ENCODE measurements around the gene NDUFS8.

The NDUFS8 gene

GRCh38 chr11:67996622-67997474 lies 33.6 kb upstream of the NDUFS8 start:
- peaks cover 21 to 29% of the 10 kb centered on the region in 2 donors for H3K4me1 Mint-ChIP-seq (ENCODE audit: low read depth in 2 of 2)
- H3K9me3 Mint-ChIP-seq: no peaks in the 10 kb centered on the region
- peak overlapping the region in 1 of 2 donors; percentile 7 for H3K4me3 Mint-ChIP-seq
- peaks cover 3% of the 10 kb centered on the region for H3K36me3 Mint-ChIP-seq (ENCODE audit: insufficient read depth)
- ATAC-seq (replicated peaks): peak; percentile 51
- peak overlapping the region in 1 of 2 donors; percentile 31 for H3K27ac Mint-ChIP-seq
- no peak for DNase-seq
- H3K27me3 Mint-ChIP-seq: no peaks in the 10 kb centered on the region

- Mint-ChIP-seq H3K9me3 (no peaks in the 10 kb centered on the region), H3K36me3 (ENCODE audit: insufficient read depth) (peaks cover 3% of the 10 kb centered on the region), H3K4me1 (ENCODE audit: low read depth in 2 of 2) (peaks cover 23 to 30% of the 10 kb centered on the region in 2 donors), H3K27me3 (no peaks in the 10 kb centered on the region), H3K27ac (peak overlapping the region in 1 of 2 donors; percentile 4), H3K4me3 (peak overlapping the region in 1 of 2 donors; percentile 7)
- ATAC-seq (replicated peaks) (peak; percentile 22), DNase-seq (no peak)
These were observed 33.0 kb upstream of the NDUFS8 start for GRCh38 chr11:67997475-67997921.

GRCh38 chr11:67998150-67999045 lies 32.1 kb upstream of the NDUFS8 start:
- Mint-ChIP-seq H3K4me1 (ENCODE audit: low read depth in 2 of 2) (peaks cover 29 to 35% of the 10 kb centered on the region in 2 donors), H3K36me3 (ENCODE audit: insufficient read depth) (peaks cover 9% of the 10 kb centered on the region), H3K9me3 (no peaks in the 10 kb centered on the region), H3K27me3 (no peaks in the 10 kb centered on the region), H3K27ac (peak overlapping the region; percentile 71 to 89), H3K4me3 (peak overlapping the region; percentile 65 to 77)
- ATAC-seq (replicated peaks) (peak; percentile 74), DNase-seq (no peak)

GRCh38 chr11:67999201-67999629 lies 31.3 kb upstream of the NDUFS8 start:
- no peak for ATAC-seq (replicated peaks)
- DNase-seq: no peak
- peaks cover 28 to 33% of the 10 kb centered on the region in 2 donors for H3K4me1 Mint-ChIP-seq (ENCODE audit: low read depth in 2 of 2)
- H3K27ac Mint-ChIP-seq: peak overlapping the region in 1 of 2 donors; percentile 71
- peaks cover 12% of the 10 kb centered on the region for H3K36me3 Mint-ChIP-seq (ENCODE audit: insufficient read depth)
- H3K27me3 Mint-ChIP-seq: no peaks in the 10 kb centered on the region
- no peak overlapping the region for H3K4me3 Mint-ChIP-seq
- H3K9me3 Mint-ChIP-seq: no peaks in the 10 kb centered on the region

DNA sequence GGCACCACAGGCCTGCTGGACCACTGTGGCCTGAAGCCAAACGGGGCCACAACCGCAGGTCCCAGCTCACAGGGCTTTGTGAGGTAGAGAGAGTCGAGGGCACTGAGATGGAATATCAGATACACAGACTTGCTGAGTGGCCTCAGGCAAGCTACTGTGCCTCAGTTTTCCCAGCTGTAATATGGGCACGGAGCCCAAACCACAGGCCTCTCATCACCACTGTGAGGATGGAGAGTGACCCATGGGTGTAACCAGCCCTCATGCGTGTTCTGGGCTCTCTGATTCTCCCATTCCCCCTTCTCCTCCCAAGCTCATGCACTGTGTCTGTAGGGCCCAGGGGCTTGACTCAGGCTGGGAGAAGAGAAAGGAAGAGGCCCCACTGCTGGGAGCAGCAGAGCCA lies 30.8 kb upstream of the NDUFS8 start:
- no peak overlapping the region for H3K4me3 Mint-ChIP-seq
- no peaks in the 10 kb centered on the region for H3K9me3 Mint-ChIP-seq
- ATAC-seq (replicated peaks) (no peak), DNase-seq (no peak)
- no peak overlapping the region for H3K27ac Mint-ChIP-seq
- peaks cover 33 to 35% of the 10 kb centered on the region in 2 donors for H3K4me1 Mint-ChIP-seq (ENCODE audit: low read depth in 2 of 2)
- peaks cover 16% of the 10 kb centered on the region for H3K36me3 Mint-ChIP-seq (ENCODE audit: insufficient read depth)
- H3K27me3 Mint-ChIP-seq: no peaks in the 10 kb centered on the region

DNA sequence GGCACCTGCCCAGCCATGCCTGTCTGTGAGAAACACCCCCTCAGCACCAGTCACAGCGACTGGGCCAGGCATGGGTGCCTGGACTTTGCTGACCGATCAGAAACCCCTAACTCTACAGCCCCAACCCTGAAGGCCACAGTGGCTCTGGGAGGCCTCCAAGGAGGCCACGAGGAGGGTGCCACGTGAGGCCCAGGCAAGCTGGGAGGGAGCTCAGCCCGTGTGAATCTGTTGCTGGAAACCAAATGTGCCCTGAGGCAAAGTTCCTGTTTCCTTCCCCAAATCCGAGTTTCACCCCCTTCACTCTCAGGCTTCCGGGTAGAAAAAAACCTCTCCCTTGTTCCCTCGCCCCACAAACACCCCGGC lies 27.9 kb upstream of the NDUFS8 start:
- Mint-ChIP-seq H3K4me3 (peak overlapping the region; percentile 61 to 74), H3K36me3 (ENCODE audit: insufficient read depth) (peaks cover 16% of the 10 kb centered on the region), H3K9me3 (no peaks in the 10 kb centered on the region), H3K27ac (peak overlapping the region; percentile 46 to 65), H3K27me3 (no peaks in the 10 kb centered on the region), H3K4me1 (ENCODE audit: low read depth in 2 of 2) (peaks cover 27 to 29% of the 10 kb centered on the region in 2 donors)
- ATAC-seq (replicated peaks) (no peak), DNase-seq (no peak)

DNA sequence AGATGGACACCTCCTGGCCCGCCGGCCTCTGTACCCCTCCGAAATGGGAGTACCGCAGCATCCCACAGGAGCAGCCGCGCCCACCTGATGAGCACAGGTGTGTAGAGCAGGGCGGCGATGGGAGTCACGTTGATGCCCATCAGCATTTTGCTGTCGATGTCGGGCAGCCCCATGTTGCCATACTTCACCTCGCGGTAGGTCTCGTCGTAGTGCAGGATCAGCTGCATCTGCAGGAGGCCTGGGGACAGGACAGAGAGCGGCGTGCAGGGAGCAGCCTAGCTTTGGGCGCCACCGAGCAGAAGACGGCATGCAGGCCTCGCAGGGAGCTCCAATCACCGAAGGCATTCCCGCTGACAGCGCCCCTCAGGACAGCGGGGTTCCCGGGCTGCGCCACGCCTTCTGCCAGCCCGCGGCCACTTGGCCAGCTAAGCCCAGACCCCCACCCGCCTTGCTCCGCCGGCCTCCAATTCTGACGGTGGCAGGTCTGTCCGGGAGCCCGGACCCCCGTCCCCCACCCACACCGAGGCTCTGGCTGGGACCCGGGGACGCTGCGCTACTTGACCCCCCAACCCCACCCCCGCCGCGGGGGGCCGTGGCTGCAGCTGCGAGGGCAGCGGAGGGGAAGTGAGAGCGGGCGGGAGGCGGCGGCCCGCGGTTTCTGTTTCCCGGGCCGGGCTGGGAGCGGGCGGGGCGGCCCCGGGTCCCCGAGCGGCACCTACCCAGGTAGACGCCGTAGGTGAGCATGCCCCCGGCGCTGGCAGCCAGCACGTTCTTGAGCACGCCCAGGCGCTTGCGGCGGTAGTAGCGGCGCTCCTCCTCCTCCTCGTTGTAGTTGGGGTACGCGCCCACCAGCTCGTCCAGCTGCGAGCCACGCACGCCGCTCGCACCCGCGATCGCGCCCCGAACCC lies 27.3 kb upstream of the NDUFS8 start:
- DNase-seq (peak; percentile 49 to 59 (median 57)), ATAC-seq (replicated peaks) (peak; percentile 80)
- Mint-ChIP-seq H3K4me1 (ENCODE audit: low read depth in 2 of 2) (peaks cover 24 to 25% of the 10 kb centered on the region in 2 donors), H3K4me3 (peak overlapping the region; percentile 74 to 86), H3K9me3 (no peaks in the 10 kb centered on the region), H3K36me3 (ENCODE audit: insufficient read depth) (peaks cover 15% of the 10 kb centered on the region), H3K27ac (peak overlapping the region; percentile 46 to 65), H3K27me3 (no peaks in the 10 kb centered on the region)

DNA sequence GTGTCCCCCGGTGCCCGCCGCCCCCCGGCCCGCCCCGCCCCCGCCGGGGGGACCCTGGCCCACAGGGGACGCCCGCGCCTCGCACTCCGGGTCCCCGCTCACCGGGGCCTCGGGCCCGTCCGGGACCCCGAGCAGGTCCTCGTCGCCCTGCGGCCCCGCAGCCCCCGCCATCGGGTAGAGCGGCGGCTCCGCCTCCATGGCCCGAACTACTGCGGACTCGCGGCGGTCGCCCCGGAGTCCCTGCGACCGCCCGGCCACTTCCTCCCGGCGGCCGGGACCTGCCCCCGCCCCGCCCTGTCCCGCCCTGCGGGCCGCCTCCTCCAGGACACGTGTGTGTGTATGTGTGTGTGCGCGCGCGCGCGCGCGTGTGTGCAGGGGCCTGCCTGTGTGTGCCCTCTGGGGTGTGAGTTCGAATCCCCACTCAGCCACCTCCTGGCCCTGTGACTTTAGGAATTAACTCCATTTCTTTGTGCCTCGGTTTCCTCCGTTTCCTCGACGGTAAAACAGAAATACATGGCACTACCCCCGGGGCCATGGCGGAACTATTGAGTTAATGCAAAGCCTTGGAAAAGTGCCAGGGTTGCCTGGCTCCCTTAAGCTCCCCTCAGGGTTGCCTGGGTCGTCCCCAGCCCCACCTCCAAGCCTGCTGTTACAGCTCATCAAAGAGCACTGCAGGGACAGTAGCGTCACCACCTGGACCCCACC lies 26.5 kb upstream of the NDUFS8 start, which contains the start of gene UNC93B1:
TSS of gene UNC93B1 (minus strand) at position 252 of the 705 bp plus-strand sequence. CDS start at position 198, 54 bp downstream.
- no peaks in the 10 kb centered on the region for H3K27me3 Mint-ChIP-seq
- H3K36me3 Mint-ChIP-seq (ENCODE audit: insufficient read depth): peaks cover 13% of the 10 kb centered on the region
- H3K4me1 Mint-ChIP-seq (ENCODE audit: low read depth in 2 of 2): peaks cover 18 to 19% of the 10 kb centered on the region in 2 donors
- peak within 1 kb of the TSS; percentile 84 to 86 for H3K4me3 Mint-ChIP-seq
- DNase-seq (peak; percentile 67 to 71 (median 69)), ATAC-seq (replicated peaks) (peak; percentile 87)
- peak within 1 kb of the TSS; percentile 89 to 92 for H3K27ac Mint-ChIP-seq
- H3K9me3 Mint-ChIP-seq: no peaks in the 10 kb centered on the region

DNA sequence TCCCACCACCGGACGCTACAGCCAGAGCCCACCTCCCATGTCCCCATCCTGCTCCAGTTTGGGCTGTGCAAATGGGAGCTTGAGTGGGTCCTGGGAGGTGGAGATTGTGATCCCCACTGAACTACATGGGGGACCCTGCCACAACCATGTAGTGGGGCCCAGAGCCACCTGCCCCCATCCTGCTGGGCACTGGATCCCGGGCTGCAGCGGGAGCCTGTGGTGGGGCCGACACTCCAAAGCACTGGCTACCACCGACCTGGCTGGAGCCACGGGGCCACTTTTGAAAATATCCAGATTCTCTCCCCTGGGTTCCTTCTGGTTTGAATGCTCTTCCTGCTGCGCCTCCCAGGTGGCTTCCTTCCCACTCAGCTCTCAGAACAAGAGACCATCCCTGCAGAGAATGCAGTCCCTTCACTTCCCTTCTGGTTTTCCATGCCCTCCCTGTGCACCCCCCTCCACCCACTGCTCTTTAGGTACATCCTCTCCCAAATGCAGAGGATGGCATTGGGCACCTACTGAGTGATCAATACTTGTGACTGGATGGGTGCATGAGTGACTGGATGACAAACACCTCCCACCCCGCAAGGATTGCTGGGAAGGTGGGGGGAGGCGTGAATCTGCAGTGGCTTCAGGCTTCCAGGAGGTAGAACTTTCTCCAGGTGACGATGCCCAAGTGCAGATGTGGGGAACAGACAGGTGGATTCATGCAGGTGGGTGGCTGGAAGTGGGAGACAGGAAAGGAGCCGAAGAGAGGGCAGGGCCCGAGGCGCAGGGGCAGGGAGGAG lies 25.7 kb upstream of the NDUFS8 start:
- Mint-ChIP-seq H3K36me3 (ENCODE audit: insufficient read depth) (peaks cover 13% of the 10 kb centered on the region), H3K4me3 (peak overlapping the region; percentile 84 to 86), H3K9me3 (no peaks in the 10 kb centered on the region), H3K4me1 (ENCODE audit: low read depth in 2 of 2) (peaks cover 19 to 20% of the 10 kb centered on the region in 2 donors), H3K27me3 (no peaks in the 10 kb centered on the region), H3K27ac (peak overlapping the region; percentile 89 to 92)
- ATAC-seq (replicated peaks) (no peak), DNase-seq (no peak)

GRCh38 chr11:68006606-68007166 lies 23.8 kb upstream of the NDUFS8 start:
- Mint-ChIP-seq H3K9me3 (no peaks in the 10 kb centered on the region), H3K4me3 (no peak overlapping the region), H3K4me1 (ENCODE audit: low read depth in 2 of 2) (peaks cover 19 to 23% of the 10 kb centered on the region in 2 donors), H3K27ac (no peak overlapping the region), H3K36me3 (ENCODE audit: insufficient read depth) (peaks cover 13% of the 10 kb centered on the region), H3K27me3 (no peaks in the 10 kb centered on the region)
- DNase-seq (no peak), ATAC-seq (replicated peaks) (no peak)

Data from effector memory CD8-positive, alpha-beta T cell (primary cell).